ENCODE results near the gene BCL7A. TPM values are rescaled to one million over a fixed set of nuclear protein-coding genes. Genes with fewer than 3 reads are reported as not detected.

Gene BCL7A
- total and polyA plus RNA-seq, 9 of the 15 experiments (the other 6 are each of a cell fraction or from before 2014, with no cell fraction given): 0.25 to 21.9 (median 14.9) TPM

GRCh38 chr12:122064025-122064777, 42.5 kb downstream of the BCL7A start (continued):
- TF ChIP-seq CLOCK (CRISPR knock-in tag; IDR thresholded peaks at IDR 0.05; ENCODE audit: borderline replicate concordance) (no peak), ZNF217 (CRISPR knock-in tag; IDR thresholded peaks at IDR 0.05) (no peak), ZBTB8A (IDR thresholded peaks at IDR 0.05; ENCODE audit: partially characterized antibody) (no peak), RBM34 (IDR thresholded peaks at IDR 0.05; ENCODE audit: borderline replicate concordance, insufficient read depth, low read length) (no peak), ZNF280B (CRISPR knock-in tag; IDR thresholded peaks at IDR 0.05) (no peak), MBD1 (CRISPR knock-in tag; IDR thresholded peaks at IDR 0.05) (no peak), KLF13 (tag; IDR thresholded peaks at IDR 0.05; ENCODE audit: borderline replicate concordance, low read depth) (peak; percentile 81; the same call in 1 of the 2 replicates), DACH1 (IDR thresholded peaks at IDR 0.05; ENCODE audit: partially characterized antibody) (peak; percentile 11), ATF4 (CRISPR knock-in tag; IDR thresholded peaks at IDR 0.05) (peak; percentile 58), PHTF2 (CRISPR knock-in tag; IDR thresholded peaks at IDR 0.05) (no peak), RNF2 (IDR thresholded peaks at IDR 0.05) (peak; percentile 79; the same call in 1 of the 2 replicates), BCLAF1 (IDR thresholded peaks at IDR 0.05; ENCODE audit: borderline replicate concordance in 1 of 2, control insufficient read depth in 1 of 2, low read depth in 2 of 2, low read length in 1 of 2) (no peak), ZNF277 (CRISPR knock-in tag; IDR thresholded peaks at IDR 0.05; ENCODE audit: borderline replicate concordance) (no peak)
